HG03442 (cell line): ENCODE data around the gene TRAF3.
"Not testable (repeated sequence)": the region's sequence is repeated elsewhere in the genome, so short reads cannot be mapped to it uniquely, and the experiment has no call there.

Experiments
- ATAC-seq: cut with Tn5 transposase; IDR thresholded peaks from one replicate; pipeline ENCODE4 v1.9.1; 2021; ENCODE audit warnings: mild to moderate bottlenecking, moderate library complexity; ENCODE audit not compliant: unreplicated experiment

TRAF3 gene

GRCh38 chr14:102883554-102883953 is 106.3 kb downstream of the TRAF3 start:
- ATAC-seq: no peak

DNA sequence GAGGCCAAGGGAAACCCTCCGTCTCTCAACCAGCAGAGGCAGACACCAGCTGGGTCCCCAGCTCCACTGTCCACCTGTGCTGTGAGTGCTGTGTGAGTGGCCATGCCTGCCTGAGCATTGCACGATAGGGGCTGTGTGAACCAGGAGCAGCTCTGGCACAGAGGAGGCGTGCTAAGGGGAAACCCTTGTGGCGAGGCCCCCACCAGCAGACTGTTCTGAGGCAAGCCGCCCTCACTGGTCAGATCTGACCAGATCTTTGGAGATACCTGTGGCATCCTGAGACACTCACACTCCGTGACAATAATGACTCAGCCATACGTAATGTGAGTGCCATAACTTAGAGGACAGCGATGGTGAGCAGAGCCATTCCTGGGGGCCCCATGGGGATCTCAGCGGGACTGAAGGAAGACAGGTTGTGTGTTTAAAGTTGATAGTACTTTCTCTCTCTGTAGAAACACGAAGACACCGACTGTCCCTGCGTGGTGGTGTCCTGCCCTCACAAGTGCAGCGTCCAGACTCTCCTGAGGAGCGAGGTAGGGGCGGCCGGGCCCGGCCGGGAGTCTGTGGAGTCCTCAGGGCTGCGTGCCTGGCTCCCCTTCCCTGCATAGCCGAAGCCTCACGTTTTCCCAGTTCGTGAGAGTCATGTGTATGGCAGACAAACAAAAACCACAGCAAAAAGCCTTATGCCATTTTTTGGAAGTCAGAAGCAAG is 108.6 kb downstream of the TRAF3 start:
- ATAC-seq: no peak

DNA sequence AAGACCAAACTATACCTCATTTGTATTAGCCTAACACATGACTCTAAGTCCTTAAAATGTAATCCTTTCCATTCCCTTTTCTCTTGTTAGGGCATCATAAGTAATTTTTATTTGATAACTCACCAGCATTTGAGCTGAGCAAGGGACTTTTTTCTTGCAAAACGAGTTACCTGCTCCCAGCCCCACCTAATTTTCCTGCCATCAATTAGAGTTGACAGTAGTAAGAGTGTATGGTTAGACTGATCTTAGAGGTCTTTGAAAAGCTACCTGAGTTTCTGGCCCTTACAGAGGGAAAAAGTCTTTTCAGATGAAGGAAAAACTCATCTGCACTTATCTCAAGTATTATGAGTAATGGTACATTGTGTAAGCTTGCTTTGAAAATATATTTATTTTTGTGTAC is 111.5 kb downstream of the TRAF3 start:
- ATAC-seq: no peak

- ATAC-seq: no peak
Observed at GRCh38 chr14:102889615-102890014, 112.4 kb downstream of the TRAF3 start.

DNA sequence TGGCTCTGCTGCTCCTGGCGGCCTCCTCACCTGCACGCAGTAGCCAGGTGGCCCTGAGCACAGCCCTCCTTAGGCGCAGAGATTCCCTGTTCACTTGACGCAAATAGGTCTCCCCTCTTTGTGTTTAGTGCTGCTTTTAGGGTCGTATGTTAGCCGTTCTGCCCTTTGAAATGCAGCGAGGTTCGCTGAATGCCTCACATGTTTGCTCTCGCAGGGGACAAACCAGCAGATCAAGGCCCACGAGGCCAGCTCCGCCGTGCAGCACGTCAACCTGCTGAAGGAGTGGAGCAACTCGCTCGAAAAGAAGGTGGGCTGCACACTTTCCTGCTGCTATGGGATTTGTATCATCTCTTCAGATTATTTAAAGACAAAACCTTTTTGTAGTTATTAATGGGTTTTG is 113.9 kb downstream of the TRAF3 start:
- ATAC-seq: no peak

DNA sequence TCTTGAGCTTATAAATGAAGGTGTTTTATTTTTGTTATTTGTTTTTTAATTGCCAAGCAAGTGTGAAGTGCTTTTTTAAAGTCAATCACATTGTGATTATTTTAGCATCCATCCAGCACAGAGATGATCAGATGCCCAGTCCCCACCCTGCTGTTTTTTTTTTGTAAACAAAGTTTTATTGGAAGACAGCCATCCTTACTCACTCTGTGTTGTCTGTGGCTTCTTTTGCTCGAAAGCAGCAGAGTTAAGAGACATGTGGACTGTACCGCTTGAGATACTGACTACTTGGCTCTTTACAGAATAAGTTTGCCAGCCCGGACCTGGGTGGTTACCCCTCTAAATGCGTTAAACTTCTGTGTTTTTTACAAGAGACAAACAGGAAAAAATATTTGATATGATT is 114.3 kb downstream of the TRAF3 start:
- ATAC-seq: no peak

DNA sequence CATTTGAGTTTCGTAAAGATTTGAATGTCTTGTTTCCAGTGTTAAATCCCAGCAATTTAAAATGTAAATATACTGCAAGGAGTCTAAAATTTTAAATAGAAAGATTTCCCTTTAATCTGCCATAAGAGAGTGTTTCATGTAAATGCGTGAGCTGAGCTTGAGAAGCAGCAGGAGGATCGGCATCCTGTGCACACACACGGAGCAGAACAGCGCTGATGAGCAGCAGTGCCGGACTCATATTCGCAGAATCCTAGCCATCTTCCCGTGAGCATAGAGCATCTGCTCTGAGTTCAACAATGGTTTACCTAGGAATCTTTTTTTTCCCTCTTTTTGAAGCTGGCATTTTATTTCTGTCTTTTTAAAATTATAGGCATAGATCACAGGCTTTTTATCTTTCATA is 115.4 kb downstream of the TRAF3 start:
- no peak for ATAC-seq

- no peak for ATAC-seq
Observed at GRCh38 chr14:102893452-102893851, 116.2 kb downstream of the TRAF3 start.

- not testable (repeated sequence) for ATAC-seq
Observed at GRCh38 chr14:102896735-102897134, 119.5 kb downstream of the TRAF3 start.

- ATAC-seq: no peak
Observed at GRCh38 chr14:102897299-102898027, 120.2 kb downstream of the TRAF3 start.

DNA sequence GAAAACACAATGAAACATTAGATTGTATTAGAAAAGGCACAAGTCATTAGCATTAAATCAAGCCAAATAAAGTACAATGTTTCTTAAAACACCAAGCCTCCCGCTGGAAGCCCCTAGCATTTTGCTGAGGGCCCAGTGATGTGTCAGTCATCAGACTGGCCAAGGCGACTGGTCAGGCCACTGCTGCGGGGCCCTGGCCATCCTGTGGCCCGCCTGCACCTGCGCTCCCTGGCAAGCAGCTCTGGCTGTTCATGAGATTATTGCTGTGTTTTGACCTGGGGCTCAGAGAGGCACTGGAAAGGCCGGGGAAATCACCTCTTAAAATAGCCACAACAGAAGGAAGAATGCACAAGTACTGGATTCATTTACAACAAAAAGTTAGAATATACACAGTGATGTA is 121.0 kb downstream of the TRAF3 start:
- ATAC-seq: no peak

DNA sequence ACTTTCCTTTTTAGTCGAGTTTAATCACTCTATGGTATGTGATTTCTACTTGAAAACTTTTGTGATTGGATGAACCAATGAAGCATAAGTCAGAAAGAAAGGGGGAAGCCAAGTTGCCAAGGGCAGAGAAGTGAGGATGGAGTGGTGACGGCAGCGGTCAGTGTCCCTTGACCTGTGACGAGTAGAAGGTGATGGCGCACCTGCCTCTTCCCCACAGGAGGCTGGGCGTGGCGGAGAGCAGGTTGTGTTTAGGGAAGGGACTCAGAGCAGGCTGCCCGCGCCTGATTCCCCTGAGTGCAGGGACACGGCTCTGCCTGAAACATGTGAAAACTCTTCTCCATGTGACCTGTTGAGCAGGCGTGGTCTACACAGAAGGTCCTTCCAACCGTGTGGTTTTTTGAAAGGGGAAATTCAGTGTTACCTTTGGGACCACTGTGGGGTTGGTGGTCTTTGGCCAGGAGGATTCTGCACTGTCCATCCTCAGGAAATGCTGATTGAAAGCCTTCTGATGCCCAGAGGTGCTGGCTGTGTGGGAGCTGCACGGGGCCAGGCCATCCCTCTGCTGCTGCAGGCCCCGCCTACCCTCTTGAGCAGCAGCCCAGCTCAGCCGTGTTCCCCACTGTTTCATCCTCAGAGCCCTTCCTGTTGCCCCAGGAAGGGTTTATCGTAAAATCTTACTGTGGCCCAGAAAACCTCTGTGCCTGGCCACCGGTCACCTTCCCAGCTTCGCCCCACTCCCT is 121.7 kb downstream of the TRAF3 start:
- no peak for ATAC-seq

GRCh38 chr14:102899516-102899900 is 122.3 kb downstream of the TRAF3 start:
- no peak for ATAC-seq

DNA sequence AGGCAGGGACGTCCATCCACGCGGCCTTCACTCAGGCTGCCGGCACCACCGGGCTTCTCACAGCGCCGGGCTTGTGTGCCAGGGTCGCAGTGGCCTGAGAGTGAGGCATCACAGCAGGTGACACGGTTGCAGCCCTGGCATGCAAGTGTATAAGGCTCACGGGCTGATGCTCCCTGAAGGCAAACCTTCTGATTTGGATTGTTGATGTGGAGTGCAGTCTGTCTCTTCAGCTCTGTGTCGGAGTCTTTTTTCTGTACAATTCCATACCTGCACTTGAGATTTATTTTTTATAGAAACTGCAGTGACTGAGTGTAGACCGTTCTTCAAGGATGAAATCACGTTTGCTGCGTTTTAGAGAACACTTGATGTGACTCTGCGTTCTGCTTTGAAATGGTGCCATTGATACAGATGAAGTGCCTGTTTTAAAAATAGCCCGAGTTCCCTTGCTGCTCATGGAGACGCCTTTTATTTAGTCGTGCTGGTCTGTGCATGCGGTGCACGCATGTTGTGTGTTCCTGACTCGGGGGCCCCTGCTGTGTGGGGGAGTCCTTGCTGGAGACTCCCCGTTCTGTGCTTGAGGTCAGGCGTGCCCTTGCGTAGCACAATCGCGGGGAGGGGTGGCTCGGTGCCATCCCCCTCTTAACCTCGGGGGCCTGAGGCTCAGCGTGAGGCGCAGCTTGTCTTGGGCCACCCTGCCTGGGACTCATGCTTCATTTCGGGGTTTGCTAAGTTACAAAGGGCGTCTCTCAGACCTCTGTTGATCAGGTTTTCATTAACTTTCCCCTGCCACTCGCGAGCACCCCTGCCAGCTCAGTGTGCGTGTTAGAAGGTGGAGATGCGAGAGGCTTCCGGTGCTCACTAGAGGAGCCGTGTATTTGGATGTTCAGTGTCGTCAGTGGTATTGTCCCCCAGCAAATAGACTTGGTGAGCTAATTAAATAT is 123.7 kb downstream of the TRAF3 start:
- peak; percentile 36 for ATAC-seq

DNA sequence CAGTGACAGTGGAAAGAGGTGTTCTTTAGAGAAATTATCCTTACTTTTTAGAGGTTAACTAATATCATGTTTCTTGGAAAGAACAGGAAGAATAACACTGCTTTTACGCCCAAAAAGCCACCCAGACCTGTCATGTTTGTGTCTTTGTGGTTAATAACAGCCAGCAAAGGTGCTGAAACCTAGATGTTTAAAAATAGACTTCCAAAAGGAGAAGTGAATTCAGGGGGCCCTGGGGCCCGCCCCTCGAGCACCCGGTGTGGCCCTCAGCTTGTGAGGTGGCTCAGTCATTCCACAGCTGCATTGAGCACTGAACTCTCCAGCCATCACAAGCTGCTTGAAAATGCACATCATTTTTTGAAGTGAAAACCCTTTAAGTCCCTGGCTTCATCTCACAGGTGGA is 124.4 kb downstream of the TRAF3 start:
- peak; percentile 81 for ATAC-seq

DNA sequence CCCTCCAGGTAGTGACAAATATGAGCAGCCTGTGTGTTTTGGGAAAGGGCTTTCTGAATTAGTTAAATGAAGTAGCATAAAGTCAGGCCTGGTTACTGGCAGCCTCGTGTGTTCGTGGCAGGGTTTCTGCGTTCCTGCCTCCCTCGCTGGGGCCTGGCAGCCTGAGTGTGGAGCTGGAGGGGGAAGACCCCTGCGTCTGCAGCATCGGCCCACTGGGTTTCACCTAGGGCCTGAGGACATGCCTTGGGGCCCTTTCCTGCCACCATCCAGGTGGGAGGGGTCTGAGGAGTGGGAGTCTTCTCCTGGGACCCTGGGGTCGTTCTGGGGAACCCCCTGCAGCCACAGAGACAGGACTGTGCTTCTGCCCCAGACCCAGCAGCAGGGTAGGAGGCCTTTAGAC is 124.8 kb downstream of the TRAF3 start:
- ATAC-seq: no peak

DNA sequence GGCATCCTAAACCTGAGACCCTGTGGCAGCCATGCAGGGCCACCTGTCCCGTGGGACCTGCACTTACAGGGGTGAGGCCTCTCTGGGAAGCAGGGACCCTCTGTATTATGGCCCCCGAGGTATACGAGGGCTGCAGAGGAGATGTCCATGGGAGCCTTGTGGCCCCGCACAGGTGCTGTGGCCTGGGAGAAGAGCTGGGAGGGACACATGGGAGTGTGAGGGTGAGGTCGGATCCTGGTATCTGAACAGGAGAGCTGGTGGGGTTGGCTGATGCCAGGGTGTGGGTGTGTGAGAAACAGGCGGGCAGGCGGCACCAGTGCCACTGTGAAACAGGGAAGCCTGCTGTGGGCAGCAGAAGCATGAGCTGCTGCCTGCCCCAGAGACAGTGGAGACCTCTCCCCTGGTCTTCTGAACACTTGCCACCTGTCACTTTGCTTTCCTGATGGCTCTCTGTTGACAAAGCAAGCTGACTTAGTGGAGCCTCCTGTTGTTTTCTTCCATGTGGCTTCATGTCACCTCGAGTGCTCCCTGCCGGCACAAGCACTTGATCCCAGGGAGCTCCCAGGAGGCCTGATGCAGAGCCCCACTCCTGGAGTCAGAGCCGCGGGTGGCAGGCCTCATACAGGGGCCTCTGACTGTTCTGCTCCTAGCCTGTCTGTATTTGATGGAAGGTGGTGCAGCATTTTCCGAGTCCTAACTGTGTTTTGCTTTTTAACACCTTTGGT is 125.4 kb downstream of the TRAF3 start:
- ATAC-seq: no peak

- ATAC-seq: no peak
Observed at GRCh38 chr14:102903248-102903888, 126.1 kb downstream of the TRAF3 start.

DNA sequence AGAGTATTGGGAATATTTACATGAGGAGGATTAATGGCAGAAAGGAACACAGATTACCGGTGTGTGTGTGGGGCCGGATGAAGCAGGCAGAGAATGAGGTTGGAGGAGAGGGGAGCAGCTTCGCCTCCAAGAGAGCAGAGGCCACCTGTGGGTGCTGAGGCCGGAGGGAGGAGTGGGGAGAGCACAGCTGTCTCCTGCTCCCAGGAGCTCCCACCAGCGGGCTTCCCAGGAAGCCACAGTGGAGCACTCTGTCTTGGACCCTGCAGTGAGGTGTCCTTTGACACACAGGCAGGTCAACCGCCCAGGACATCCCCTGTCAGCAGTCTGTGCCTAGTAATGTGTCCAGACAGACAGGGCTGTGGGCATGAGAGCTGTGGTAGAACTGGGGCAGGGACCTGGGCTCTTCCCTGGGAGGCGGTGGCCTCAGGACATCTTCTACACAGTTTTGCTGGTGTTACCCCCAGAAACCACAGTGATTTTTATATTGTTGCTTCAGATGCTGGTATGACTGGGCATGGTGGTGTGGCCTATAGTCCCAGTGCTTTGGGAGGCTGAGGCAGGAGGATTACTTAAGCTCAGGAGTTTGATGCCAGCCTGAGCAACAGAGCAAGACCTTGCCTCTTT is 126.8 kb downstream of the TRAF3 start:
- ATAC-seq: no peak
